ENCODE data around the gene CYP4F22.

CYP4F22 gene

DNA sequence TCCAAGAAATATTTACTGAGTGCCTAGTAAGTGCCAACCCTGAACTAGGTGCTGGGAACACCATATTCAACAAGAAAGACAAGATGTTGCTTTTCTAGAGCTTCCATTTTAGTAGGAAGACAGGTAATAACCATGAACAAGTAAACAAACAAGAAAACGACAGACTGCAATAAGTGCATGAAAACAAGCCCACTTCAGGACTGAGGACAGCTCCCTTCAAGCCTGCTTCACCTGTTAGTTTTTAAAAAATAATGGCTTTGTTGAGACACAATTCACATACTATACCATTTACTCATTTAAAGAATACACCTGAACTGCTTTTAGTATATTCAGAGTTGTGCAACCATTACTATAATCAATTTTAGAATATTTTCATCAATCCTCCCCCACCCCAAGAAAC, 30.4 kb downstream of the CYP4F22 start:
- DNase-seq: no peak

DNA sequence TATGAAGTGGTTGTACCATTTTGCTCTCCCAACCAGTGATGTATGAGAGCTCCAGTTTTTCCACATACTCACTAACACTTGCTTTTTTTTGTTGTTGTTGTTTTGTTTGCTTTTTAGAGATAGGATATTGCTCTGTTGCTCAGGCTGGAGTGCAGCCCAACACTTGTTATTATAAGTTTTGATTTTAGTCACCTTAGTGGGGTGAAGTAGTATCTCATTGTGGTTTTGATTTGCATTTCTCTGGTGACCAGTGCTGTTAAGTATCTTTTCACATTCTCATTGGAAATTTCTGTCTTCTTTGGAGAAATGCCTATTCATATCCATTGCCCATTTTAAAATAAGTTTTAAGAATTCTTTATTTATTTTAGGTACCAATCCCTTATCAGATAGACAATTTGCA, 31.3 kb downstream of the CYP4F22 start:
- DNase-seq: no peak

DNA sequence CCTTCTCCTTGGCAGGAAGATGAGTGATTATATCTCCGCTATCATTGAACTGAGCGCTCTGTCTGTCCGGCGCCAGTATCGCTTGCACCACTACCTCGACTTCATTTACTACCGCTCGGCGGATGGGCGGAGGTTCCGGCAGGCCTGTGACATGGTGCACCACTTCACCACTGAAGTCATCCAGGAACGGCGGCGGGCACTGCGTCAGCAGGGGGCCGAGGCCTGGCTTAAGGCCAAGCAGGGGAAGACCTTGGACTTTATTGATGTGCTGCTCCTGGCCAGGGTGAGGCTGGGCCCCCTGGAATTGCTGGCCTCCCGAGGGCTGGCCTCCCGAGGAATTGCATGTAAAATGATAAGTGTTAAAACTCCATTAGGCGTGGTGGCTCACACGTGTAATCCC, 32.1 kb downstream of the CYP4F22 start:
- DNase-seq: no peak

DNA sequence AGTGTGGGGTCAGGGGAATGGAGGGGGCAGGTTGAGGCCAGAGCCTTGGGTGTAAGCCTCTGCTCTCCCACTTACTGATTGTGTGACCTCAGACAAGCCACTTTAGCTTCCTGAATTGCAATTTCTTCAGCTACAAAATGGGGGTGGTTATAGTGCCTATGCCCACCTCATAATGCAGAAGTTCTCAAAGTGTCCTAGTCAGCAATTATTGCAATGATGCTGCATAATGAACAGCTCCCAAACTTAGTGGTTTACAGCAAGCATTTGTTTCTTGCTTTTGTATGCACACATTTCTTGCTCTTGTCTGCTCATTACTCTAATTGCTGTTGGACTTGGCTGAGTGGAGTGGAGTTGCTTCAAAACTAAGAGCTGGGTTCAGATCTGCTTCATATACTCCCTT, 36.0 kb downstream of the CYP4F22 start:
- no peak for DNase-seq

DNA sequence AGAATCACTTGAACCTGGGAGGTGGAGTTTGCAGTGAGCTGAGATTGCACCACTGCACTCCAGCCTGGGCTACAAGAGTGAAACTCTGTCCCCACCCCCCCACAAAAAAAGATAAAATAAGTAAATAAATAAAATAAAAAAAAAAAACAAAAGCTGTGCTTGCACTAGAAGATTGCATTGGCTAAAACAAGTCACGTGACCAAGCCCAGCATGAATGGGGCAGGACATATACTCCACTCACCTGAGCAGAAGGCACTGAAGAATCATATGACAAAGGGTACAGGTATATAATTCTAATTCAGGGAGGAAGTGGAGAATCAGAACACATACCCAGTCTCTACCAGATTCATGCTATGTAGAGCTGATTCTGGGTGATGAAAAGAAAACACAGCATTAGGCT, 36.6 kb downstream of the CYP4F22 start:
- DNase-seq: no peak

DNA sequence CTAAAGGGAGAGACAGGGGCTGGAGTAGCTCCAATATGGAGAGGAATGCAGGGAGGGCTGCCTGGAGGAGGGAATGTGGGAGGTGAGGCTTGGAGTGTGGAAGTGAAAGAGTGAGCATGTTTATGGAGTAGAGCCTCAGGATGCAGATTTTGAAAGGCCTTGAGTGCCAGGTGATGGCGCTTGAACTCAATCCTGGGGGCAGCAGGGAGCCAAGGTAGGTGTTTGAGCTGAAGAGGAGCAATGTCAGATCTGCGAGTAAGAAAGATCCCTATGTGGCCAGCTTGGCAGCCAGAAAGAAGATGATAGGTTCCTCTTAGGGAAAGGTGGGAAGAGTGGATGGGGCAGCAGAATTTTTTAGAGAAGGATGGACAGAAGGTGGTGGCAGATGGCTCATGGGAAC, 40.3 kb downstream of the CYP4F22 start:
- no peak for DNase-seq

DNA sequence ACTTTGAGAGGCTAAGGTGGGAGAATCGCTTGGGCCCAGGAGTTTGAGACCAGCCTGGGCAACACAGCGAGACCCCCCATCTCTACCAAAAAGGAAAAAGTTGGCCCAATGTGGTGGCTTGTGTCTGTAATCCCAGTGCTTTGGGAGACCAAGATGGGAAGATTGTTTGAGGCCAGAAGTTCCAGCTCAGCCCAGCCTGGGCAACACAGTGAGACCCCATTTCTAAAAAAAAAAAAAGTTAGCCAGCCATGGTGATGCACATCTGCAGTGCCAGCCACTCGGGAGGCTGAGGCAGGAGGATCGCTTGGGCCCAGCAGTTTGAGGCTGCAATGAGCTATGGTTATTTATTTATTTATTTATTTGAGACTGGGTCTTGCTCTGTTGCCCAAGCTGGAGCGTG, 41.3 kb downstream of the CYP4F22 start:
- DNase-seq: no peak

DNA sequence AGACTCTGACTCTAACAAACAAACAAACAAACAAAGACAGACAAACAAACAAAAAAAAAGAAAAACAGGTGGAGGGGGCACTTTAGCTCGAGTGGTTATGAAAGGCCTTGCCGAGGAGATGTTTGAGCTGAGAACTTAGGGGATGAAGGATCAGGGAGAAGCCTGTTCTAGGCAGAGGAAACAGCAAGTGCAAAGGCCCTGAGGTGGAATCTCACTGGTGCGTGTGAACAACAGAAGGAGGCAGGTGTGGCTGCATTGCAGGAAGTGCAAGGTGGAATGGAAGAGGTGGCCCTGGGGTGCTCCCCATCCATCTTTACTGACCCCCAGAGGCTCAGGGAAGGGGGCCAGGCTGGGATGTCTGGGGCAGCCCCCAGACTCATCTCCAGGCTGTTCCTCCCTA, 41.9 kb downstream of the CYP4F22 start:
- DNase-seq: no peak

DNA sequence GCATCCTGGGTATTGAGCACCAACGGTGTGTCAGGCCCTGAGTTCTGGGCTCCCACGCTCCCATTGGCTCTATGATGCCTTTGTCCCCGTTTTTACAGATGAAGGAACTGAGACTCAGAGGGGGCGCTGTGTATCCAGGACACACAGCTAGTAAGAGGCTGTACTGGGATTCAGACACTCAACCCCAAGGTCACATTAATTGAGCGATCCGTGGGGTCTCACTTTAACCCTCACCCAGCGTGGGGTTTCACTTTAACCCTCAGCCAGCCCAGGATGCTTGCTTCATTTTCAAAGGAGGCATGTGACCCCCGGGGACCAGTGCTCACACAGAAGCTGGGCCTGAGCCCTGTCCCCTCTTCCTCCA, 42.6 kb downstream of the CYP4F22 start:
- peak; percentile 47 for DNase-seq

DNA sequence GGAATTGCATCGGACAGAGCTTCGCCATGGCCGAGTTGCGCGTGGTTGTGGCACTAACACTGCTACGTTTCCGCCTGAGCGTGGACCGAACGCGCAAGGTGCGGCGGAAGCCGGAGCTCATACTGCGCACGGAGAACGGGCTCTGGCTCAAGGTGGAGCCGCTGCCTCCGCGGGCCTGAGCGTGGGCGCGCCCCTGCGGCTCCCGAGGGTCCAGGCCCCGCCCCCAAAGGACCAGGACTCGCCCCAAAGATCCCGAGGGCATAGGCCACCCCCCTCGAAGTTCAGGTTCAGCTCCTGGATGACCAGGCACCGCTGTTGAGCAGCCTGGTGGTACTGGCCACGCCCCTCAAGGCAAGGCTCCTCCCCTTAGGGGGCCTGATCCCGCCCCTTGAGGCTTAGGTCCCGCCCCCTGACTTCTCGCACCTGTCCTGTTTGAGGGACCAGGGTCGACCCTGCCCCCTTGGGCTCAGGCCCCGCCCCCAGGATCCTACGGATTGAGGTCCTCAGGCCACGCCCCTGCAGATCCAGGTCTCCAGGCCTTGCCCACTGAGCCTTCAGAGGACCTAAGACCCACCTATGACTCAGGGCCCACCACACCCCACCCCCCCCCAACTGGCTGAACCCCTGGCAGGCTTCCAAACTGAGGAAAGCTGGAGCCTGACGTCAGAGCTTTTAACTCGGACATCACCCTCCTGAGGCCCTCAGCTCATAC, 43.1 kb downstream of the CYP4F22 start:
- peak; percentile 74 for DNase-seq

DNA sequence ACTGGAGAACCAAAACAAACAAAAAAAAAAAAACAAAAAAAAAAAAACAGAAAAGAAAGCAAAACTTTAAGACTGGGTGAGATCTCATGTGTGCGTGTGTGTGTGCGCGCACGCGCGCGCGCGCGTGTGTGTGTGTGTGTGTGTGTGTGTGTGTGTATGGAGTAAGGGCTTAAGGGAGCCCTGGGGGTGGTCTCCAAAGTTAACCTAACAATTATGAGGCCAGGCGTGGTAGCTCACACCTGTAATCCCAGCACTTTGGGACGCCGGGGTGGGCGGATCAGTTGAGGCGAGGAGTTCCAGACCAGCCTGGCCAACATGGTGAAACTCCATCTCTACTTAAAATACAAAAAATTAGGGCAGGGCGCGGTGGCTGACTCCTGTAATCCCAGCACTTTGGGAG, 46.7 kb downstream of the CYP4F22 start:
- DNase-seq: no peak

DNA sequence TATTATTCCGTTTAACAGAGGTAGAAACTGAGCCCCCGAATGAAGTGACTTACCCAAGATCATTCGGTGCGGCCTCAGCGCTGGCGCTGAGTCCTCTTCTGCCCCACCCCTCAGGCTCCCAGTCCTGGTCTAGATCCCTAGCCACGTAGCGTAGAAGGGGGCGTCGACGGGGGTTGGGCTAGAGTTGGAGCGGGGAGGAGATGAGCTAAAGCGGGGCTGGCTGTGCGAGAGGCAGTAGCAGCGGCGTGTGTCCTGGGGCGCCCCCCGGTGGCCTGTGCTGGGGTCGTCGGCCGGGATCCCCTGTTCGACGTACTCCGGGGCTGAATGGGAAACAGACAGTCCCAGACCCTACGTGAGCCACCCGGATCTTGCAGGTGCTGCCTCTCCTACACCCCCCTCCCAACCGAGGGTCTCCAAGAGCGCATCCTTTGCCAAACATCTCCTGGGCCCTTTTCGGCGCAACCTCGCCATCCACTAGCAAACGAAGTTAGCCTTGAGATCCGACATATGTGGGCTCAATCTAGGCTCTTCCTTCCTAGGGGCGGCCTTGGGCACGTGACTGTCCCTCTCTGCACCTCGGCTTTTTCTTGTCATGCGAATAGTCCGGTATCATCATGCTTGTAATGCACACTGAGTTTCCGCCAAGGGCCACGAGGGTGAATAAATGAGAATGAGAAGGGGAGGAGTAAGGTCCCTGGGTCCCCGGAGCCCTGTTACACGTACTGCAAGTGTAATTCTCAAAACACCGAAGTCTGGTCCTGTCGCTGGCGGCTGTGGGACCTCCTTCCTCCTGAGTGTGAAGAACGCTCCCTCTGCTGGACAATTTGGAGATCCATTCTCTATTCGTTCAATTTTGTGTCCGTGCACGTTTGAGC, 47.7 kb downstream of the CYP4F22 start:
- peak; percentile 99 for DNase-seq

DNA sequence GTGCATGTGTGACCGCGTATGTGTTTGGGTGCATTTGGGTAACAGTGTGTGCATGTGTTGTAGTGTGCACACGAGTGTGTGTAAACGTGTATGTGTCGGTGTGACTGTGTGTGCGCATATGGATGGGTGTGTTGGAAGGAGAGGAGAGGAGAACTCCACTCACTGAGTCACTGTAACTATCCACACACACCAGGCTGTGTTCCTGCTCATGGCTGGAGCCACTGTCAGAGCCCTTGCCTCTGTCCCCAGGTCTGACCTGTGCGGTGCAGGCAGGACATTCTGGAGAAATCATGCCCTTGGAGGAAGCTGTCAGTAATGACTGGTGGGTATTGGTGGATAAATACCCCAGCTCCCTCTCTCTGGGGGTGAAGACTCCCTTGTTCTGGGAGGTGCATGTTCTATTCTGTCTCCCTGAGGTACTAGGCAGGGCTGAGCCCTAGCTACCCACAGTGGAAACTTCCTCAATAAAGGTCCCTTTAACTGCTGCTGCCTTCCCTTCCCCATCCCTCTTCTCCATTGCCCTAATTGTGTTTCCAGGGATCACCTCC, 48.4 kb downstream of the CYP4F22 start:
- DNase-seq: no peak

DNA sequence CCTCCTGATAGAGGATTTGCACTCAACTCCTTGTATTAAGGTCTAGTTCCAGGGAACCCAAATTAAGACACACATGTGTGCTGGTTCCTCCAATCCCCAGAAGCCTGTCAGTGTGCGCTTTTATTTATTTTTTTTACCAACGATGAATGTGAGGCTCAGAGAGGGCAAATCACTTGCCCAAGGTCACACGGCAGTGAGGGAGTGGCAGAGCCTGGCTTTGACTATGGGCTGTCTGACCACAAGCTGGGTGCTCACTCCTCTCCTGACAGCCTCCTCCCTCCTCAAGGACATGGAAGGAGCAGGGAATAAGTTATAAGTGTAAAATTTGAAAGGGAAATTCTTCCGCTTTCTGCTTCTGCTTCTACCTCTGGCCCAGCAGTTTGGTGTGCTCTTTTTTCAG, 48.9 kb downstream of the CYP4F22 start:
- DNase-seq: no peak

DNA sequence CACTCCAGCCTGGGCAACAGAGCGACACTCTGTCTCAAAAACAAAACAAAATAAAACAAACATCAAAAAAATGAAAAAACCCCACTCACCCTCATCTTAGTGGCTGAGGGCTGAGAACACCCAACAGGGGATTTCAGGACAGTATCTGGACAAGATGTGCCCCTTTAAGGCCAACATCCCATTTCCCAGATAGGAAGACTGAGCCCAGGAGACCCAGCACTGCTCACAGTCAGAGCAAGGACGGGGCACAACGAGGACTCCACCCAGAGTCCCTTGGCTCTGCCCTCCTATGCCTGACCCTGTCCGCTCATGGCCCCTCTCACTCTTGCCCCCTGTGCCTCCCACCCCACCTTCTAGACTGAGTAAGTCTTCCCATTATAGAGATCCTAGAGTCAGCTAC, 53.8 kb downstream of the CYP4F22 start:
- DNase-seq: no peak

DNA sequence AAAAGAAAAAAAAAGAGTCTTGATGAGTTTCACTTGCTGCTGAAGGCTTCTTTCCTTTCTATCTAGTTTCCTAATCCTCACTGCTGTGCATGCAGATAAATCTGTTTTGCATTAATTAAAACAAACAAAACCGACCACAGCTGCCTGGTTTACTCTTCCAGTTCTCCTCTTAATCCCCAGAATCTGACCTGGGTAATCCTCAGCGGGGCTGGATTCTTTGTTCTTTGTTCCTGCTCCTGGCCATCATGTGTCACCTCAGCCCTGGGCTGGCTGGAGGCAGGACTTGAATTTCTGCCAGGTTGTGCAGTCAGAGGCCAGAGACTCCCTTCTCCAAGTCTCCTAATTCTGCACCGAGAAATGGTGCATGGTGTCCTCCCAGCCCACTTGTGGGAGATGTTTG, 54.5 kb downstream of the CYP4F22 start:
- DNase-seq: no peak

DNA sequence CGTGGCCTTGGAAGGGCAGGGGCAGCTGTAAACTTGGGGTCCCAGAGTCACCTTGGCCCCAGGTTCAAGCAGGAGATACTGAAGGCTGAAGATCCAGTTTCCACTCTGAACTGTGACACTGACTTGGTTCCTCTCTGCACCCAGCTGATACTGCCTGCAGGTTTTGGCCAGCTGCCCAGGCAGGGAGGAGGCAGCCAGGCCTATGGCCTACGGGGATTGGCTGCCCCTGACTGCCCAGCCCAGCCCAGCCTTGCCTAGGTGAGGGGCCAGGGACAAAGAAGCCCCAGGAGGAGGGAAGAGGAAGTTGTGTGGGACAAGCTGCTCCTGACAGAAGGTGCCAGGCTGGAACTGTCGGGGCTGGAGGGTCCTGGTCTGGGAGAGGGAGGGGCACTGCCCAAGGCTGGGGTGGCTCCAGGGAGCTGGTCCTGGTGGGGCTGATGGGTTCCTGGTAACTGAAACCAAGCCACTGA, 55.0 kb downstream of the CYP4F22 start:
- DNase-seq: no peak

DNA sequence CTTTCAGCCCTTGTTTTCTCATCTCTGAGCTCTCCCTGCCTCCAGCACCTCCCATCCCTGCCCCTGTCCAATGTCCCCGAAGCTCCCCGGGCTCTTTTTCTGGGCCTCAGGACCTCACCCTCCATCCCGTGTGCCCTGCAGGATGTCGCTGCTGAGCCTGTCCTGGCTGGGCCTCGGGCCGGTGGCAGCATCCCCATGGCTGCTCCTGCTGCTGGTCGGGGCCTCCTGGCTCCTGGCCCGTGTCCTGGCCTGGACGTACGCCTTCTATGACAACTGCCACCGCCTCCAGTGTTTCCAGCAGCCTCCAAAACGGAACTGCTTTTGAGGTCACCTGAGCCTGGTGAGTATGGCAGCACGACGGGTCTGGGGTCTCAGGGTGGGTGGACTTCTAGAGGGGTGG, 55.6 kb downstream of the CYP4F22 start:
- DNase-seq: no peak

DNA sequence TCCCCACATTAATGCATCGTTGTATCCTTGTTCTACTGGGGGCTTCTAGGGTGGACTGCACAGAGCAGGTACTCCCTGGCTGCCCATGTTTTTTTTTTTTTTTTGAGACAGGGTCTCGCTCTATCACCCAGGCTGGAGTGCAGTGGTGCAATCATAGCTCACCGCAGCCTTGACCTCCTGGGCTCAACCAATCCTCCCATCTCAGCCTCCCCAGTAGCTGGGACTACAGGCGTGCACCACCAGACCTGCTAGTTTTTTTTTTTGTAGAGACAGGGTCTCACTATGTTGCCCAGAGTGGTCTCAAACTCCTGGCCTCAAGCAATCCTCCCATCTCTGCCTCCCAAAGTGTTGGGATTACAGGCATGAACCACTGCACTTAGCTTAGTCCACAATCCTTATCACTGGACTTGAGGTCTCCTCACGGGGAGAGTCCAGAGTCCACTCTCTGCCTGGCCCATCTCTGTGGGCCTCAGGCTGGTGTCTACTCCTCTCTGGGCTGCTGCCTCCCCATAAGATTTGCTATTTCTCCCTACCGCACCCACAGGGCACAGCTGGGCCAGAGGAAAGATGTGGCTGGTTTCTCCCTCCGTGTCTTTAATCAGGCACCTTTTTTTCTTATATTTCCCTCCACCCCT, 56.3 kb downstream of the CYP4F22 start:
- no peak for DNase-seq

DNA sequence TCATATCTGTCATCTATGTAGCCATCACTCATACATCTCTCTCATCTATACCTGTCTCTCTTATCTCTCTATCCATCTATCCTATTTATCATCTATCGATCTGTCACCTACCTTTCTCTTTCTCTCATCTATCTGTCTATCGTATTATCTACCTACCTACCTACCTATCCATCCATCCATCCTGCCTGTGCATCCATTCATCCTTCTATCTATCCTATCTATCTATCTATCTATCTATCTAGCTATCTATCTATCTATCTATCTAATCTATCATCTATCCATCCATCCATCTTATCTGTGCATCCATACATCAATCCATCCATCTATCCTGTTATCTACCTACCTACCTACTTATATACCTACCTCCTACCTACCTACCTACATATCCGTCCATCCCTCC, 62.1 kb downstream of the CYP4F22 start:
- DNase-seq: no peak

DNA sequence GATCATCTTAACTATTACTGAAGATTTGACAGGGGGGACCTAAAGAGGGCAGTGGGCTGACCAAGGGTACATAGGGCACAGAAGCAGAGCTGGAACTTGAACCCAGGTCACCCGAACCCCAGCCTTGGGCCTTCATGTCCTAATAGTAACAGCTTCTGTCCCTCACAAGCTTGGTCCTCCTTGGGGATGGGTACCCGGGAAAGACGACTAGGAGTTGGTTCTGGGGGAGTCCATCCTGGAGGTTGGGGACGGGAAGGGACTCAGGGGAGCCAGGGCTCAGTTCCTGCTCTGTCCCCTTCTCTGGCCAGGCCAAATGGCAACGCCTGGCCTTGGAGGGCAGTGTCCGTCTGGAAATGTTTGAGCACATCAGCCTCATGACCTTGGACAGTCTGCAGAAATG, 67.1 kb downstream of the CYP4F22 start:
- no peak for DNase-seq

DNA sequence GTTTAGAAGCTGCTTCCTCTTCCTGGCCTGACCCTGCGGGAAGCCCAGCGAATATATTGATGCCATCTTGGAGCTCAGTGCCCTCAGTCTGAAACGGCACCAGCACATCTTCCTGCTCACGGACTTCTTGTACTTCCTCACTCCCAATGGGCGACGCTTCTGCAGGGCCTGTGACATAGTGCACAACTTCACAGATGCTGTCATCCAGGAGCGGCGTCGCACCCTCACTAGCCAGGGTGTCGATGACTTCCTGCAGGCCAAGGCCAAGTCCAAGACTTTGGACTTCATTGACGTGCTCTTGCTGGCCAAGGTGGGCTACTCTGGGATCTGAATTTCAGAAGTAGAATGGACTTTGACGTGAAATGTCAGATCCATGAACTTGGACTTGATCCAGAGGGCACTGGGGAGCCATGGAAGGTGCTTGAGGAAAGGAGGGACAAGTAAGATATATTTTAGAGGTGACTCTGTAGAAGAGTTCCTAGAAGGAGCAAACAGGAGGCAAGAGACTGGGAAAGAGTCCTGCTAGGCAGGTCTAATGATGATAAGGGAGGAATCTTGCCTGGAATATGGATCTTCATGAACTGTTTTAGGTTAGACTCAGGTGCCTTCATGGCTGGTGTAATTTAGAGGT, 68.3 kb downstream of the CYP4F22 start:
- DNase-seq: no peak

DNA sequence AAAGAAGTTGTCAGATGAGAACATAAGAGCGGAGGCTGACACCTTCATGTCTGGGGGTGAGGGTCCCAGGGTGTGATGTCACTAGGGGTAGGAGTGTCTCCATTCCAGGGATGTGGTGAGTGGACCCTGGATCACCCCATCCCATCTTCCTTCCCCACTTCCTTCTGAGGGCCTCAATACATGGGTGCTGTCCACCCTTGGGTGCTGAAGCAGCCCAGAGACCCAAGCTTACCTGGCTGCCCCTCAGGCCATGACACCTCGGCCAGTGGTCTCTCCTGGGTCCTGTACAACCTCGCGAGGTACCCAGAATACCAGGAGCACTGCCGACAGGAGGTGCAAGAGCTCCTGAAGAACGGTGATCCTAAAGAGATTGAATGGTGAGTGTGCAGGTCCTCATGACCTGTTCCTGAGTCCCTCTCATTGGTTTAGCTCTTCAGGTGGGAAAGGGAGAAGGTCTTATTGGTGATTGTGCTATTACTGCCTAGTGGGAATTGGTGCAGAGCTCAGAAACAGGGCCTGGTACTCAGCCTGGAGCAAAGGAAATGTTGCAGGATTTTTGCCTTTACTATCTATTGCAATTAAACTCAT, 69.0 kb downstream of the CYP4F22 start:
- DNase-seq: no peak

All from CD4-positive, alpha-beta T cell treated with Interleukin-17A for 4 hours (primary cell).